NCI-H1417 (cell line): ENCODE results near the gene MERTK.
"Not testable (repeated sequence)": the region's sequence is repeated elsewhere in the genome, so short reads cannot be mapped to it uniquely, and the experiment has no call there.

Experiments
- DNase-seq, 3 experiments: peaks; one replicate each; lab custom pipeline; 2025; lab: John Stamatoyannopoulos, UW

Gene MERTK

DNA sequence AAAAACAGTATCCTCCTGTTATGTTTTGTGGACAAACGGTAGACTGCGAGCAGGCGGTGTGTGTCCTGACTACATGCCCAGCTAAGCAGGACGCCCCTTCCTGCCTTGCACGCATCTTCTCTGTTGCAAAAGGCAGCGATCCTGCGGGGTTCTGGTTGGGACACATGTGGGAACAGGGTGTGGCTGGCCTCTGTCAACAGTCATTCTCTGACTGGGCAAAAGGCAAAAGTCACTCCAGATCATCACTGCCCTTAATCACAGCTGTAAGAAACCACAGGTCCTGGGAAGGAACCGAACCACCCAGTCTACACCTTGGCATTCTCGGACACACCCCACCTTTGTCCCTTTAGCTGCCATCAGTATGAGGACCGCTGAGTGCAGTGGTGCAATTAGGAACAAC lies 112.3 kb downstream of the MERTK start:
- DNase-seq = no peak

DNA sequence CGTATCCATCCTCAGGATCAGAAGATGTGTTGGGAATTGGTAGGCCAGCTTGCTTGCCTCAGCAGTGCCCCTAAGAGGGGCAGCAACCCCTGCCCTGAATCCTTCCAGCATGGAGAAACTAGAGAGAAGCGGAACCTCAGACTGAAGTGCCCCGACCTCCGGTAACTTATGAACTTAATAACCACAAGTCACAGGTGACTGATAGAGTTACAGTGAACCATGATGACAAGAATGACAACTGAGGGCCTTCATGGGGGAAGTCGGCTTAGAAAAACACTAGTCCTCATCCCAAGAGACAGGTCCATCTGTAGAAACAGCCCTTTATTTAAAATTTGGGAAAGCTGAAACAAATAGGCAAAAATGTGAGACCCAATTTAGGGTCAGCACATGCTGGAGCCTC lies 114.1 kb downstream of the MERTK start:
- no peak for DNase-seq

DNA sequence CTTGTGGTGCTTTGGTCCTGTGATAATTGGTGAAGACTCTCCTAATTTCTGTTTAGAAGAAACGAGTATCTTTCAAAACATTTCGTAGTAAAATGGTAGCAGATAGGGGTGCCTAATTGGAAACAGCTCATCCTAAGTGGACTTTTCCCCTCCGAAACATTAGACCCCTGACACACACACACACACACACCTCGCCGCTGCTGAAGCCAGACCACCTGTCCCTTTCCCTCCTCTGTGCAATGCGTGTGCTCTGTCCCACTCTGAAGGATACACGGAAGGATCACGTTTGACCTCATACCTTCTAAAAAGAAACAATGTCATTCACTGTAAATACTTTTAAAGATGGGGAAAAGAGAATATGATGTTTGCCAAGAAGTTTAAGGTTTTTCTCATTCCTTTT lies 120.4 kb downstream of the MERTK start:
- DNase-seq = no peak

DNA sequence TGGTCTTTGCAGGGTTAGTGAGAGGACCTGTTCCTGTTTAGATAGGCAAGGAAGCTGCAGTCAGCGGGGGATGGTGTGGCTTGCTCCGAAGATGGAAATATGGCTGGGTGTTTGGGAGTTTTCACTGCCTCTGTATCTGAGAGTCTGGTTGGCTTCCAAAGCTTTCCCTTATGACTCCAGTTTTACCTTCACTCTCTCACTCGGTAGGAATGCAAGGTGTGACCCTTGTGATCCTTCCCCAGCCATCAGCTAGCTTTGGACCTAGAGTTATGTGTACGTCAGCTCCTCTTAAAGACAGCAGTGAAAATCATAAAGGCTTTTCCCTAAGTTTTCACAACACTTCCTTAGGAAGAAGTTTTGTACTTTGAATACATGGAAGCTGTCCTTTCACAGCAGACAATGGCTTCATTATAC lies 121.2 kb downstream of the MERTK start:
- no peak for DNase-seq

DNA sequence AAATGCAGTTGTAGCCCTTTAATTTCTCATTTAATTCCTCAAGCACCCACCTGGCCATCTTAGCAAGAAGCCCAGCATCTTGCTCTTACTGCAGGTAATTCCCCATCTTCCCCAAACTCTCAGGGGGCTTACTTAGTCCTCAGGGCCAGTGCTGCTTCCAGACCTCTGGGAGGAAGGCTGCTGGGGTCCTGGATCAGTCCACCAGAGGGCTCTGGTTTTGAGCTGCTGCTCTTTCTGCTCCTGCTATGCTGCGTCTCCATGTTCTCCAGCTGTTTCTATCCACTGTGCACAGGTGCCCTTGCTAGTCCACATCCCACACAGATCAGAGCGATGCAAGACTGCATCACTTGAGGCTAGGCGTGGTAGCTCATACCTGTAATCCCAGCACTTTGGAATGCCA lies 122.2 kb downstream of the MERTK start:
- no peak for DNase-seq

DNA sequence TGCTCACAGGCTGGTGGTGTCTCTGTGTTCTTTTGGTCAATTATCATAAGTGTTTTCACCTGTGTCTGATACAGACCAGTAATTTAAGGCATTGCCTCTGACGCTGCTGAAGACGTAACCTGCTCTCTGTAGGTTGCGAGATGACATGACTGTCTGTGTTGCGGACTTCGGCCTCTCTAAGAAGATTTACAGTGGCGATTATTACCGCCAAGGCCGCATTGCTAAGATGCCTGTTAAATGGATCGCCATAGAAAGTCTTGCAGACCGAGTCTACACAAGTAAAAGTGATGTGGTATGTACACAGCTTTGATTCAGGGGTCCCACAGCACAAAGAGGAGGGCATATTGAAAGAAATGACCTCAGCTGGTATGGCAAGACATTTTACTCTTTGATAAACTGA lies 122.9 kb downstream of the MERTK start:
- no peak for DNase-seq

DNA sequence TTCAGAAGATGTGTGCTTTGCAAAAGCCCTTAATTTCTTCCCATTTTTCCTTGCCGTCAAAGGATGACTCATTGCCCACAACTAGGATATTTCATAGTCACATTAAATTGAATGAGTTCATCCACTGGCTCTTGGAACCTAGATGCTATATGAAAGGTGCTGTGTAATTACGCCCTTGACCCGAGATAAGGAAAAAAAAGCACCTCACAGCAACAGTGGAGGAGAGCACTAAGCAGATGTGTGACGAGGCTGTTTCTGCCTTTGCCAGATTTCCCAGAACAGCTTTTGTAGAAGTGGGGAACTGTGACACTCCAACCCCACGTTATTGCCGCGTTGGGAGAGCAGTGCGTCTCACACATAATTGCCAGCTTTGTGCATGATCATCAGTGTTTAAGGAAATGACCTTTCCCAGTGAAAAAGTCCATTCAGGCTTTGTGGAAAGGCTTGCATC lies 123.4 kb downstream of the MERTK start:
- peak in 1 of 3 experiments; percentile 9 for DNase-seq

DNA sequence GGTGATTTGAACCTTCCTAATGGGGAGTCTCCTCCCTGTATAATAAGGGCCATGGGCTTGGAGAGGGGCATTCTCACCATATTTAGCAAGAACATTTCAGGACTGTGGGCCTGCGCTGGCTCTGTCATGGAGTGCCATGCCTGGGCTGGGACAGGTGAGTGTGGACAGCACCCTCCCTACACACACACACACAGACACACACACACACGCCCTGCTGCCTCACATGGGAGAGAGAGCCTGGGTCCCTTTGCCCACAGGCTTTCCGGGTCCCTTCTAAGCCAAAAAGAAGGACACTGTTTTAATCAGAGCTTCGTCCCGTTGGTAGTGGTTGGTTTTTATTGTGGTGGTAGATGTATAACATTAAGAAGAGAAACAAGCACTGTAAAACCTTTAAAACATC lies 125.3 kb downstream of the MERTK start:
- DNase-seq = no peak

DNA sequence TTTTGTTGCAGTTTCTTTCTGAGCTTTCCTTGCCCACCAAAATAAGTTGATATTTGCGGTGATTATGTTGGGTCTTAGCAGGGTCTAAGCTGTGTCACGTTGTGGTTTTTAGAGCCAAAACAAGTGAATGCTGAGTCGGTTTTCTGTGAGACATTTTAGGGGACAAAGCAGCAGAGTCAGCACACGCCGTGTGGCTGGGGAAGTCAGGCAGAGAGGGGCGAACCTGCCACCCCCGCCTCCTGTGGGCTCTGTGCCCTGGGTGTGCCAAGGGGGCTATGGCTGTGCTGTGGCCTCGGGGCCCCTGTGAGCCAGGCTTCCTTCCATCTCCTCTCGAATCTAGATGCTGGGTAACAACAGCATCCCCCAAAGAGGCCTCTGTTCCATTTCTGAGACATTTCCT lies 125.8 kb downstream of the MERTK start:
- no peak for DNase-seq

DNA sequence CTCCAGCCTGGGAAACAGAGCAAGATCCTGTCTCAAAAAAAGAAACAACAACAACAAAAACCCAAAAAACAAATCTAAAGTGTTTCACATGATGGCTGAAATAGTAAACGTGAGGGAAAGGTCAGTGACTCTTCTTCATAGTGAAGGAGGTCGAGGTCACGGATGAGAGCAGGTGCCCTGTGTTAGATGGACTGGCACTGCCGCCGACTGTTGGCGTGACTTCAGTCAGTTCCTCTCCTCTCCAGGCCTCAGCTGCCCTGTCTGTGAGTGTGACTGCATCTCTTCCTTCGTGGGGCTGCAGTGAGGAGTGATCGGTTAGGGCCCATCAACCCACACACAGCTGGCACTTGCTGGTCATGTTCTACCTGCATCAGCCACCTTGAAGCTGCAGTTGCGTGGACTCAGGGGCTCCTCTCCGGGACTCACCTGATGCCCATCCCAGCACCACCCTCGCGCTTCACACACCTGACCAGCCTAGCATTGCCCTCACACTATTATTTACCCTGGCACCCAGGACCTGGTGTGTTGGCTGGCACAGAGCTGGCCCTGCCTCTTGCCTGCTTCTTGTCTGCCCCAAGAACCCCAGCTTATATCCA lies 126.6 kb downstream of the MERTK start:
- DNase-seq = no peak

DNA sequence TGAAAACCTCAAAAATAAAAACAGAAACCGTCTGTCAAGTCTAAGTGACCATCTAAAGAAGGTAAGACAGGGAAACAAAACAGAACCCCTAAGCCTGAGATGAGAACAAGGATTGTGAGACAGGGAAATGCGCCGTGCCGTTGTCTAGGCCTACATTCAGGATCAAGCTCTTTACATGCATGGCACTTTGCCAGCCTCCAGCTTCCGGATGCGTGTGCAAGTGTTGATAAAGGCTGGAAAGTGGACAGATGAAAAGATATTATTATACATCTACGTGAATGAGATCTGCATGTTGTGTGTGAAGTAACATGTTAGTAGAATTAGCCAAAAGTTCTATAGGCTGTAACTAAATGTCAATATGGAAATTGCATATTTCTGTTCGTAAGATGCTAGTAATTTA lies 128.1 kb downstream of the MERTK start:
- DNase-seq = peak in 1 of 3 experiments; percentile 7

DNA sequence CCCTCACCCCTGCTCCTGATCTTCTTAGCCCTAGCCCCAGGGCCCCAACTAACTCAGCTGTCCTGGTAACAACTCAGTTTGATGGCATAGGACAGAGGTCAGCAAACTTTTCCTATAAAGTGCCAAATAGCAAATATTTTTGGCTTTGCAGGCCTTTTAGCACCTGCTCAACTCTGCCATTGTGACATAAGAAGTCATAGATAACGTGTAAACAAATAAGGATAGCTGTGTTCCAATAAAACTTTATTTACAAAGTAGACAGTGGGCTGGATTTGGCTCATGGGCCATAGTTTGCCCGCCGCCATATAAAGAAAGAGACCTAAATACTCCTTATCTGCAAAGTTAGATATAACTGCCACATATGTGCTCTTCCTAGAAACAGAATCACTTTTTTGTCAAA lies 129.4 kb downstream of the MERTK start:
- DNase-seq = no peak

DNA sequence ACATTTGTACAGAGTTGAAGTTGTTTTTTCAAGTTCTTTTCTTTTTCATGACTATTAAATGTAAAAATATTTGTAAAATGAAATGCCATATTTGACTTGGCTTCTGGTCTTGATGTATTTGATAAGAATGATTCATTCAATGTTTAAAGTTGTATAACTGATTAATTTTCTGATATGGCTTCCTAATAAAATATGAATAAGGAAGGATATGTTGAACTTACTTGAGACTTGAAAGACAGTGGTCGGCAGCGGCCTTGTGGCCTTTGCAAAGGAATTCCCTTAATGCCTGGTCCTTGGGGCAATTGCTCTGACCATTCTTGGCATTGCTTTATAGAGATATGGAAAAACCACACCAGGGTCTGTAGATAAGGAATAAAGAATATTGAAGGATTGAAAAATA lies 130.8 kb downstream of the MERTK start:
- no peak for DNase-seq

DNA sequence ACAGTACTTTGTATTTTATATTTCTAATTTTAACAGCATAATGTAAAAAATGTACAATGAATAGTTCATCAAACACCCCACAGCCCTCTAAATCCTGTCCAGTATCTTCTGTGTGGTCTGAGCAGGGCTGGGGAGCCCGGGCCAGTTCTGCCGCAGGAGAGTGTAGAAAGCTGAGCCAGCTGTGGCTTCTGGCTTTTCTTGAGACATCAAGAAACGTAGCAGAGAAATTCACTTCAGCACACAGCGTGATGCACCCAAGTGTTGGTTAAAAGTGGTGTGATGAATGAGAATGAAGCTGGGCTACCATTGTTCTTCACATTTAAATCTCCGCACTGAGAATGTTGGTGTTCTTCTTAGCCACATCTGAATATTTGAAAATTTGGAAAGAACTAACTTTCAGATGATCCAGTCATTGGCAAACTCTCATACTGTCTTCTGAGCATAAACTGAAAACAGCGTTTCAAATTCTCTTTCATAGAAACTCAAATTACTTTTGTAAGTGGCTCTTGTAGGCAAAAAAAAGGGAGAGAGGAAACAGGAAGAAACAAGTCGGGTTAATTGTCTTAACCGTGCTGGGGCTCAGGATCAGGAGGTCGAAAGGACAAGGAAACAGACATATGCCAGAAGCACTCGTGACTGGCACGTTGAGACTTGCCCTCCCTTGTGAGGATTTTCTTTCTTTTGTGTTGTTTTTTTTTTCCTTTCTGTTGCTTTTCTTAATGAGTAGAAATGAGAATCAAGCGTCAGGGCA lies 133.2 kb downstream of the MERTK start:
- peak; percentile 33 to 70 (median 55) for DNase-seq

DNA sequence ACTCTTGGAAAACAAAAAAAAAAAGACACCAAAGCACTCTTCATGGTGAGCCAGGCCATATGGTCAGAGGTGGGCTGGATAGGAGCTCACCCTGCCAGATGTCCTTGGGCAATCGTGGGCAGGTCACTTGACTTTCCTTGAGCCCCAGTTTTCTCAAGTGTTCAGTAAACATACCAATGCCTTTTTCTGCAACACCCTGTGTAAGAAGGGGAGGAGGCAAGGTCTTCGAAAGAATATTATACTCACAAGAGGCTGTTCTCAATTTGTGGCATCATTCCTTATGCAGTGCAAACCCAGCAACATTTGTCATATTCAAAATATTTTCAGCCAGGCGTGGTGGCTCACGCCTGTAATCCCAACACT lies 133.8 kb downstream of the MERTK start:
- DNase-seq = peak; percentile 33 to 70 (median 55)

DNA sequence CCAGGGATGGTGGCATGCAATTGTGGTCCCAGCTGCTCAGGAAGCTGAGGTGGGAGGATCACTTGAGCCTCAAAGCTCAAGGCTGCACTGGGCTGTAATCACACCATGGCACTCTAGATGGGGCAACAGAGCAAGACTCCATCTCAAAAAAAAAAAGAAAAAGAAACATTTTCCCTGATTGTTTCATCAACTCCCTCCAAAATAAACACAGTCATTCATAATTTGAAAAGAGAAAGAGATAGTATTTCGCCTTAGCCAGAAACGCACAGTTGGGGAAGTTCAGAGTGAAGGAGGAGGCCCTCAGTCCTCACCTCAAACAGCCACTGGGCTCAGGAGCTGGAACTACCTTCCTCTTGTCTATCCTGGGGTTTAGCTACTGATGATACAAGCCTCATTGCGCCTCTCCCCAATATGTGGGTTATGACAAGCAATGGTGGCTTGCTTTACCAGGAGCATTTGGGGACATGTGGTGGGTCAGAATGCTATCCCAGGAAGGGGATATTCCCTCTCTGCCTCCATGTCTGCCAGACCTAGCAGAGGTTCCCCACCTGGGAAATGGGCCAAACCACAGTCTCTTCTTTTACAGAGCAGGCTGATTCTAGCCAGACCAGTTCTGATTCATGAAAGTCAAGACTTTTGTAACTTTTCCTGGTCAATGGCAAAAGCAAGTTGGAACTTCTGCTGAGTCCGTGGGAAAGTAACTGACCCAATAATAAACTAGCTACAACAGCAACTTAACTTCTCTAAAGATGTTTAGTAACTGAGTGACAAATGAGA lies 134.5 kb downstream of the MERTK start:
- DNase-seq = no peak

DNA sequence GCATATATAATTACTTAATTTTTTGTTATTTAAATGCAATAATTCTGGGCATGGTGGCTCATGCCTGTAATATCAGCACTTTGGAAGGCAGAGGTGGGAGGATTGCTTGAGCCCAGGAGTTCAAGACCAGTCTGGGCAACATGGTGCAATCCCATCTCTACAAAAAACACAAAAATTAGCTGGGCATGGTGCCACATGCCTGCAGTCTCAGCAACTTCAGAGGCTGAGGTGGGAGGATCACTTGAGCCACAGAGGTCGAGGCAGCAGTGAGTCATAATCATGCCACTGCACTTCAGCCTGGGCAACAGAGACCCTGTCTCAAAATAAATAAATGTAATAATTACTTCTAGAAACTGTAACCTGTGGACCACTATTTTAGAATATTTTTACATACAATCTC lies 135.2 kb downstream of the MERTK start:
- no peak for DNase-seq

DNA sequence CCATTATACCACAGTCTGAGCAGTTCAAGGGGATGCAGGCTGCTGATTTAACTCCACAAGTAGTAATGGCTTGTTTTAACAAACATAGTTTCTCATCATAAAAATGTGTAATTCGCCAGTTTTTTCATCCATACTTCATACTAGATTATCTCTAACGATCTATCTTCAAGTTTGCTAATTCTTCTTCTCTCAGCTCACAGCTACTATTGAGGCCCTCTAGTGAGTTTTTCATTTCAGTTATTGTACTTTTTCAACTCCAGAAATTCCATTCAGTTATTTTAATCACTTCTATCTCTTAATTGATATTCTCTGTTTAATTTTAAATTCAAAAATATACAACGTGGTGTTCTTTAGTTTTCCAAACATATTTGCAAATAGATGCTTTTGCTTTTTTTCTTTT lies 136.5 kb downstream of the MERTK start:
- no peak for DNase-seq

DNA sequence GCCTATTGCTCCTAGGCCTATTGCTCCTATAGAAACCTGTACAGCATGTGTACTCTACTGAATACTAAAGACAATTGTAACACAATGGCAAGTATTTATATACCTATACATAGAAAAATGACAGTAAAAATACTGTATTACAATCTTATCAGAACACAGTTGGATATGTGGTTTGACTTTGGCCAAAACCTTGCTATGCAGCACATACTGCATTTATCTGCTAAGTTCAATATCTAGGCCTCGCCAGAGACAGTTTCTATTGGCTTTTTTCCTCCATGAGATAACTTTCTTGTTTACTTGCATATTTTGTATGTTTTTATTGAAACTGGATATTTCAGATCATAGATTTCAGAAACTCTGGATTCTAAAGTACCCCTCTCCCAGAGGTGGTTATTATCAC lies 137.4 kb downstream of the MERTK start:
- no peak for DNase-seq

DNA sequence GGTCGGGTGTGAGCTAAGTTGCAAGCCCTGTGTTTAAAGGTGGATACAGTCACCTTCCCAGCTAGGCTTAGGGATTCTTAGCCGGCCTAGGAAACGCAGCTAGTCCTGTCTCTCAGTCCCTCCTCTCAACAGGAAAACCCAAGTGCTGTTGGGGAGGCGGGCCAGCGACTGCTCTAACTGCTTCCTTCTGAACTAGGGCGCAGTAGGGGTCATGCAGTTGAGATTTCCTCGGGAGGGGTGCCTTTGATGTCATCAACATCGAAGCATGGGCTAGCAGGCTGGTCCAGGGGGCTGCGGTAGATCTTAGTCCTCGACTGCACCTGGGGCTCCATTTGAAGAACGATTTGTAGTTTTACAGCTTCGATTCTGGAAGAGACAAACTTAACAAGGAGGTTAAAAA lies 141.1 kb downstream of the MERTK start:
- DNase-seq = not testable (repeated sequence)

DNA sequence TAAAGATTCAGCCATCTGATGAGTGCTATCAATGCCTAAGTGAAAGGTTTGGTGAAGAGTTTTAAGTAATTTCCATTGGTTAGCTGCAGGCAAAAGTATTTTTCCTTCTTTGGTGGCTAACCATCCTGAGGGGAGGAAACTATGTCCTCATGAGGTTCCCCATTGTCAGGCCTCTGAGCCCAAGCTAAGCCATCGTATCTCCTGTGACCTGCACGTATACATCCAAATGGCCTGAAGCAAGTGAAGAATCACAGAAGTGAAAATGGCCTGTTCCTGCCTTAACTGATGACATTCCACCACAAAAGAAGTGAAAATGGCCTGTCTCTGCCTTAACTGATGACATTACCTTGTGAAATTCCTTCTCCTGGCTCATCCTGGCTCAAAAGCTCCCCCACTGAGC lies 141.7 kb downstream of the MERTK start:
- not testable (repeated sequence) for DNase-seq

DNA sequence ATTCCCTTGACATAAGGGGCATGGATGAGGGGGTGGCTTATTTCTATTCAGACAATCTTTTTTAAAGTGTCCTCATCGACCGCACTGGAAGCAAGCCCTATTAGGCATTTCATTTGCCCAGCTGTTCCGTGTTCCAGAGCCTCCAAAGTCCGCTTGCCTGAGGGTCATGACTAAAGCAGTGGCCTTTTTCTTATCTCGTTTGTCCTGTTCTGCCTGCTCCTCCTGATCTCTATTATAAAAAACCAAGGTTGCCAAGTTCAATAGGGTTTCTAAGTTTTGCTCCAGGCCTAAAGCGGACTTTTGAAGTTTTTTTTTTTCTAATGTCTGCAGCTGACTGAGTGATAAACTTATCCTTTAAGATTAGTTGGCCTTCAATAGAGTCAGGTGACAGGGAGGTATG lies 143.1 kb downstream of the MERTK start:
- not testable (repeated sequence) for DNase-seq

DNA sequence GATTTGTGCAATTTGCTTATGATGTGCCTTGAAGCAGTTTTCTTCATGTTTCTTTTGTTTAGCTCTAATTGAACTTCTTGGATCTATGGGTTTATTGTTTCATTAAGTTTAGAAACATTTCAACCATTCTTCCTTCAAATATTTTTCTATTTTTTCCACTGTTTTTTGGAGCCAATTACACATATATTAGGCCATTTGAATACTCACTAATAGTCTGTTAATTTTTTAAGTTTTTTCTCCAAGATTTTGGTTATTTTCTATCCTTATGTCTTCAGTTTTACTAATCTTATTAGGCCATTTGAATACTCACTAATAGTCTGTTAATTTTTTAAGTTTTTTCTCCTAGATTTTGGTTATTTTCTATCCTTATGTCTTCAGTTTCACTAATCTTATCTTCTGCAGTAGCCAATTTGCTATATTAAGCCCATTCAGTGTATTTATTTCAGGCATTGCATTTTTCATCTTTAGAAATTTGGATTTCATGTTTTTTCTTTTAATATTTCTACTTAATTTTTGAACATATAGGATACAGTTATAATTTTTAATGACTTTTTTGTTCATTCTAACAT lies 147.1 kb downstream of the MERTK start:
- no peak for DNase-seq
